NCI-H2227 (cell line): ENCODE data around the gene RAB34.

Experiments
- DNase-seq: peaks from one replicate; lab custom pipeline; 2025; ENCODE audit not compliant: unreplicated experiment; lab: John Stamatoyannopoulos, UW

RAB34 gene, protein sequence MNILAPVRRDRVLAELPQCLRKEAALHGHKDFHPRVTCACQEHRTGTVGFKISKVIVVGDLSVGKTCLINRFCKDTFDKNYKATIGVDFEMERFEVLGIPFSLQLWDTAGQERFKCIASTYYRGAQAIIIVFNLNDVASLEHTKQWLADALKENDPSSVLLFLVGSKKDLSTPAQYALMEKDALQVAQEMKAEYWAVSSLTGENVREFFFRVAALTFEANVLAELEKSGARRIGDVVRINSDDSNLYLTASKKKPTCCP

DNA sequence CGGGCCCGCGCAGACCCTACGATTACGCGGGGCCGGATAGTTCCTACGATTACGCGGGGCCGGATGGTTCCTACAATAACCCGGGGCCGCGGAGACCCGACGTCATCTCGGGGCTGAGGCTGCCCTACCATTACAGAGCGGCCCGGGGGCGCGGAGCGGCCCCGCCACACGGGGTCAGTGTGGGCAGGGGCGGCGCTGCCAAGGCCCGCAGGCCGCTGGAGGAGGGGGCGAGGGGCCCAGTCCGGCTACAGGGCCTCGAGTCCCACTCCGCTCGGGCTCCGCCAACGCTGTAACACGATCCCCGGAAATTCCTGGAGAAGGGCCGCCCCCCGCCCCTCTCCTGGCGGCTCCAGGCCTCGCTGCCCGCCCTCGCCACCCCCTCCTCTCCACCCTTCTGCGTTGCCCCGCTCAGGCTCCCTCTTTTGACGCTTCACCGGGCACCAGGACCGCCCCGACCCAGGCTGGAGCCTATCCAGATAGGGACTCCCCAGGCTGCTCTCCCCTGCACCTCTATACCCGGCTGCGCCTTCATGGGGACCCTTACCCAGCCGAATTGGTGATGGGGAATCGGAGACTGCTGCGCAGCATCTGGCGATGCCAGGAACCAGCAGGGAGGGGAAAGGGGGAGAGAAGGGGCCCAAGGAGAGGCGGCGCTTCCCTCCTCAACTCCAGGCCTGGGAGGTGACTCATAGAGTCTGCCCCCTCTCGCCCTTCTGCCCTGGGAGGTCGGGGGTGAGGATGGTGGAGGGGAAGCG is at the start of gene RAB34:
Gene RAB34, minus strand, starts transcription at position 291 of the 755 bp plus-strand sequence. CDS start 602 bp downstream, outside the sequence.
- DNase-seq, result peak; percentile 75

DNA sequence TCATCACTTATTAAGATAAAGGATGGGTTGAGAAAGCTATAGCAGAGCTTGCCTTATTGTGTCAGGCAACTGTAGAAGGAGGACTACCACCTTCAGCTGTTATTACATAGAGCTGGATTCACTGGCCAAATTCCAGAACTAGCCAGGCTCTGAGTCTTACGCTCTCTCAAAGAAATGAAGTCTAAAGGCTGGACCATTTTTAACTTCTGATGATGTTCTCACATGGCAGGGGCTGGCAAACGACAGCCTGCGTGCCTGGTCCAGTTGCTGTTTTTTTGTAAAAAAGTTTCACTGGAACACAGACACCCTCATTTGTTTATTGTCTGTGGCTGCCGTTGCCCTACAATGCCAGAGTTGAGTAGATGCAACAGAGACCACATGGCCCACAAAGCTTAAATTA is 47.4 kb upstream of the RAB34 start:
- DNase-seq, result no peak

DNA sequence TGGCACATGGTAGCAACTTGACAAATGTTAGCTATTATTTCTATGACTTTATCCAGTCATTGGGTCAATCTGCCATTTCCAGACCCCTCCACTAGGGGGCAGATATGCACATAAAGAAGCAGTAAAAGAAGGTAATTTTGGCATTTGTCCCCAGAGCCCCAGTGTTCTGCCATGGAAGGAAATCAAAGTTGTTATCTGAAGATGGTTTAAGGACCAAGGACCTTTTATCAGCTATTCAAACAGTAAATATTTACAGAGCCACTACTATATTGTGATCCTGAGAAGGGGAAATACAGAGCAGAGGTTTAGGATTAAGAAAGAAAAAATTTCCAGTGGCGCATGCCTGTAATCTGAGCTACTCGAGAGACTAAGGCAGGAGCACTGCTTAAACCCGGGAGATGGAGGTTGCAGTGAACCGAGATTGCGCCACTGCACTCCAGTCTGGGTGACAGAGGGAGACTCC is 46.2 kb upstream of the RAB34 start:
- DNase-seq, result peak; percentile 62

DNA sequence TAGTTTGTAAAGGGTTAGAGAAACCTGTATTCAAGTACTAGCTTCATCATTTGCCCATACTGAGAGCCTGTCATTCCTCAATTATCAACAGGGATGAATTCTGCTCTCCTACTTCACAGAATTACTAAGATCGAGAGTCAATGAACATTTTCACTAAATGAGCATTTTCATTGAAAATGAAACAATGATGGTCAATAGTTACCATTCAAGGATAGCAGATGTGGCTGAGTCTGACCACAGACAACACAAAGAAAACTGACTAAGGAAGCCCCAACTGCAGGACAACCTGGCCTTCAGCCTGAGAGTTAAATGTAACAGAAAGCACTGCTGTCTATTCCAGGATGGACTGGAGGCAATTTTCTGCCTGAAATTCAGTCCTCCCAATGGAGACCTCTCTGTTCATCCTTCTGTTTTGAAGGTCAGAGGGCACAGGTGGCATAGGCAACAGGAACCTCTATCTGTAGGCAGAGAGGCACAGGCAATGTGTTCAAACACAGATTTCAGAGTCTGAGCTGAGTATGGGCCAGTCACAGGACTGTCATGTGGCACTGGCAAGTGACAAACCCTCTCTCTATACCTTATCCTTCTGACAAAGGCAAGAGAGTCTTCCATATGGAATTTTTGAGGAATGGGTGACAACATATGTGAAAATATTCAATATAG is 45.6 kb upstream of the RAB34 start:
- DNase-seq, result no peak

DNA sequence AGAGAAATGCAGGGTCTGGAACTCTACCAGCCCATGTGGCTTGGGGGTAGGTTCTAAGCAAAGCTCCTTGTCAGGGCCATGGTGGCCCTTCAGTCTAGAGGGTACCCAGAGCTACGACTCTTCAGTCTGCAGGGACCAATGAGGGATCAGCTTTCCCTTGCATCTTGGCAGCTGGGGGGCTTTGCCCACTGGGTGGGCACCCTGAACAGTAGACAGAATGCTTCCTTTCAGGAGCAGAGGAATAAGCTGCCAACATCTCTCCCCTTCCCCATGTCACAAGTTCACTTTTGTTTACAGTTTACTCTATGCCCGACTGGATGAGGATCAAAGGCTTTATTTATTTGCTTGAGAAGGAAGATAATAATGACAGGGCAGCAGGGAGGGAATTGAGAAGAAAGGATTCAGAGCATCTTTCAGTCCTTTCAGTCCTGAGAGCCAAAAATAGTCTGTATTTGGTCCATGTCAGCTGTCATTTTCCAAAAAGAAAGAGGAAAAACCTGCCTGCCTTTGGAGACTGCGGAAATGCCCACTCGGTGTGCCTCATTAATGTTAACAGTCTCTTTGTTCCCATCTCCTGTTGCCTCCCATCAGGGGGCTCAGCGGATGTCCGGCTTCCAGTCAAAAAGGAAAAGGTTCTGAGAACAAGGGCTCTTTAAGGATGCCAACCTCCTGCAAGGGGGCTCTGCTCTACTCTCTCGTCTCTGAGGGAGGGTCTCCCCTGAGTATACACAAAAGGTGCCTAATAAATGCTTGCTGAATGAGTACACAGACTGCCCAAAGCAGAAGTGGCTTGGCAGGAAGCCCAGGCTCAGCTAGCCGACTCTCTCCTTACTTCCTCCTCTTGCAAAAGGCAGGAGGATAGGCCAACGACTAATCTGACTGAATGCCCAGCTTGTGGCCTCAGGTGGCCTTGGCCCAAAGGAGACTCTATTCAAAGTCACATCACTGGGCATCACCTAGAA is 43.2 kb upstream of the RAB34 start:
- peak; percentile 16 for DNase-seq

DNA sequence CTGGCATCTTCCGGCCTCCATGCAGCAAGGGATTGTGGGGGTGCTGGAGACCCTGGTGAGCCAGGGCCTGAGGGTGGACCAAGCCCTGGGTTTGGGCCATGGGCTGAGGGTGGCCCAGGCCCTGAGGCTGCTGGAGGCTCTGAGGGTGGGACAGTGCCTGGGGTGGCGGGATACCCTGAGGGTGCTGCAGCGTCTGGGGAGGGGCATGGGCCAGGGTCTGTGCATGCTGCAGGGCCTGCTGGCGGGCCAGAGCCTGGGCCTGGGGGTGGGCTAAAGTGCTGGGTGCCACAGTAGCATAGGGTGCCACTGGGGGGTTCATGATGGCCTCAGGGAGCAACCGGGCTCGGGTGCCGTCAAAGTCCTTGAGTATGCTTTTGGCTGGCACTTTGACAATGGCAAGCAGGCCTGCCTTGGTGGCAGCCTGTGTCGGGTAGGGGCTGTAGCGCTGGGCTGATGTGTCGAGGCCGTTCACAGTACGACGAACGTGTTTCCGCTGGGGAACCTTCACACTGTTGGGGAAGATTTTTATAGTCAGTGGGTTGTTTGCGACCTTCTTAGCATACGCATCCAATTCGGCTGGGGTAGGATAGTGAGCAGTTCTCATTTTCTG is 41.7 kb upstream of the RAB34 start:
- no peak for DNase-seq

DNA sequence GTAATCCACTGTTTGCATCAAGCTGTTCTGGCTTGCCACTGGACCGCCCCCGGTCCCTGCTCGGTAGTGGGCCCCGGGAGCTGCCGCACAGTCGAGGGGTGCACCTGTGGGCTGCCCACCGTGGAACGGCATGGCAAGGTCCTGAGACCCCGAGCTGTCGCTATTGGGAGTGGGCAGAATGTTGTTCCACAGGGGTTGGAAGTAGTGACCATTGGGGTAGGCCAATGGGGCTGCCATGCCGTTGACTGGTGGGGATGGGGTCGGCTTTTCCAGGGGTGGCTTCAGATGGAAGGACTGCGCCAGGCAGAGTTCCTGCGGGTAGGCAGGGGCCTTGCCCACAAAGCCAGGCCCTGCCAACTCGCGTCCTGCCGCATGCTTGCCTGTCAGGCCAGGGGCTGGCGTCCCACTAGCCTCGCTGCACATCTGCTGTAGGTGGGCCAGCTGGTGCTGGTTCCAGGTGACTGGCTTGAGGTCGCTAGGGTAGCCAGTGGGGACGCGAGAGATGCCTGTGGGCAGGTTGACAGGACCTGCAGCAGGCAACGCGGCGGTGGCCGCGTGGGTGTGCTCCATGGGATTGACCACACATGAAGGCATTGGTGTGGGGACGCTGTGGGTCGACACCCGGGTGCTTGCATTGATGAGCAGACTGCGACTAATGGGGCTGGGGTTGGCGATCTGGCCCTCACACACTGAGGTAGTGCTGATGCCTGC is 40.9 kb upstream of the RAB34 start:
- no peak for DNase-seq

DNA sequence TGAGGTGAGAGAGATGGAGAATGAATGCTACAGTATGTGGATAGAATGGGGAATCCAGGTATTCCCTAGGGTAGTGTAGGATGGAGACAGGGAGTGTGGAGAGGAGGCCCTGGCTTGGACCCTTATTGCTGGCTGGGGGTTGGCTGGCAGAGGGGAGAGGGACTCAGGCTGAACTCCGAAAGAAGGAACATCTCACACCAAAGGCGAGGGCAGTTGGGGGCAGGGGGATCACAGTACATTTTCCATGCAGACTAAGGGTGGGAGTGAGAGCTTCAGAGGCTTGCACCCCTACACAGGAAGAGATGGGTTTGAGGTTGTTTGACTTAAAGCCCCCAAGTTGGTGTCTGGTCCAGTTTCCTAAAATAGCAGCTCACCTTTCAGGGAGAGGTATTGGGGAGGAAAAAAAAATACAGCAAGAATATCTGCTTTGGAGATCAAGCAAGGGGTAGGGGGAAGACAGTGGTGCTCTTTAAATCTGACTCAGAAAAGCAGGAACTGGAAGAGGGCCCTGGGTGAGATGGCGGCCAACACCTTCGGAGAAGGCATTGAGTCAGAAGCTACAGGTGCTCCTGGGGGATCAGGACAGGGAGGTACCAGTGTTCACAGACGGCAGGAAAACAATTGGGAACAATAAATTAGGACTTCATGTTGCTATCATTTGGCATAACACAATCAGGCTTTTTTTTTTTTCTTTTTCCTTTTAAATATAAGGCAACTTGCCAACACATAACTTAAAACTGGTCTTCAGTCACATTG is 38.6 kb upstream of the RAB34 start:
- DNase-seq, result no peak

DNA sequence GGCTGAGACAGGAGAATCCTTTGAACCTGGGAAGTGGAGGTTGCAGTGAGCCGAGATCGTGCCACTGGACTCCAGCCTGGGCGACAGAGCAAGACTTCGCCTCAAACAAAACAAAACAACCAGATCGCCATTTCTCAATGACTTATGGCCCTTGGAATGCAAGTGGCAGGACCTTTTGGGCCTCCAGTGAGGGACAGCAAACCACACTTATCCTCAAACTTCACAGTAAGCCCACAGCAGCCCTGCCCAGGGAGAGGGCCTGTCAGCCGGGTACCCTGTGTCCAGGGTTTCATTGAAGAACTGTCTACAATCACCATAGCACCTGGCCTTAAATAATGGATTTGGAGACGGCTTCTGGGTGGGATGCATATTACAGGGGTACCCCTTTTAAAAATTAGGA is 37.8 kb upstream of the RAB34 start:
- DNase-seq, result no peak

DNA sequence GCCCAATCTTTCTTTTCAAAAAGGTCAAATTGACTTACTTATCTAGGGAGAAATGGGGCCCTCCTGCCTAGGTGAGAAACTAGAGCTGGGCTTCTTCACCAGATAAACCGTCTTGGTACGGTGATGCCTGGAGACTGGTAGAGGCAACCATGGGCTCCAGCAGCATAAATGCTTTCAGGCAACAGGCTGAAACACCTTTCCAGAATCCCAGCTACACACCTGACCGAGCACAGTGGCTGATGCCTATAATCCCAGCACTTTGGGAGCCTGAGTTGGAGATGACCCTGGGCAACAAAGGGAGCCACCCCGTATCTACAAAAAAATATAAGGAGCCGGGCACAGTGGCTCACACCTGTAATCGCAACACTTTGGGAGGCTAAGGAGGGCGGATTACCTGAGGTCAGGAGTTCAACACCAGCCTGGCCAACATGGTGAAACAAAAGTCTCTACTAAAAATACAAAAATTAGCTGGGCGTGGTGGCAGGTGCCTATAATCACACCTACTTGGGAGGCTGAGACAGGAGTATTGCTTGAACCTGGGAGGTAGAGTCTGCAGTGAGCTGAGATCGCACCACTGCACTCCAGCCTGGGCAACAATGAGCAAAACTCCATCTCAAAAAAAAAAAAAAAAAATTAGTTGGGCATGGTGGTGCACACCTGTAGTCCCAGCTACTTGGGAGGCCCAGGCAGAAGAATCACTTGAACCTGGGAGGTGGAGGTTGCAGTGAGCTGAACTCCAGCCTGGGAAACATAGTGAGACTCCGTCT is 34.1 kb upstream of the RAB34 start:
- DNase-seq, result no peak

DNA sequence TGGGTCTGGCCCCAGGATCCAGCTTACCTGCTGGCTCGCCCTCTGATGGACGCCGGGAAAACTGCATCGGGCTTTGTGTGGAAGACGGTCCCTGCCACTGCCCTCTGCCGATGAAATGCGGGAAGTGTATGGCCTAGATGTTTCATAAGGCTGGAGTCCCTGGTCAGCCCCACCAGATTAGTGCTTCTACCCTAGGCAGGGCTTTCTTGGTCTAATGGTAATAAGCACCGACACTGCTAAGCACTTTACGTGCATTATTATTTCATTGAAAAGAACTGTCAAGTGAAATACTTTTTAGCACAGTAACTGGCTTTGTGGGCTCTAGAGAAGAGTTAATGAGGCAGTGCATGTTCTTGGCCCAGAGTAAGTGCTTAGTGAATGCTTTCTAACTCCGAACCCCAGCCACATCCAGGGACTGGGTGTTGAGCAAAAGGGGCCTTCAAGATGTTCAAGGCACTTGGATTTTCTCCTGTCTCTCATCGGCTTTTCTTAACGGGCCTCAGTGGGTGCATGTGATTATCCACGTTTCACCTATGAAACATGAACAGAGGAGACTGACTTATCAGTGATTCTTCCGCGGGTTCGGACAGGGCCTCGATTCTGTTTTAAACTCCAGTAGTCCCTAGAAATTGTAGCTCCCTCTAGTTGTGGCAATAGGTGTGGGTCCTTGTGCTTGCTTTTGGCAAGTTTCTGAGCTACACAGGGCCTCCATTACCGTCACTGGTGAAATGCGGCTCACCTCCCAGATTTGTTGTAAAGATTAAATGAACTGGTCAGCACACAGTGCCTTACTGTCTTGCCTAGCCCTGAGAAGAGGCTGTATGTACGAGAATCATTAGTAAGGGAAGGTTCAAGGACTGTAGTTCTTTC is 32.7 kb upstream of the RAB34 start:
- peak; percentile 93 for DNase-seq

DNA sequence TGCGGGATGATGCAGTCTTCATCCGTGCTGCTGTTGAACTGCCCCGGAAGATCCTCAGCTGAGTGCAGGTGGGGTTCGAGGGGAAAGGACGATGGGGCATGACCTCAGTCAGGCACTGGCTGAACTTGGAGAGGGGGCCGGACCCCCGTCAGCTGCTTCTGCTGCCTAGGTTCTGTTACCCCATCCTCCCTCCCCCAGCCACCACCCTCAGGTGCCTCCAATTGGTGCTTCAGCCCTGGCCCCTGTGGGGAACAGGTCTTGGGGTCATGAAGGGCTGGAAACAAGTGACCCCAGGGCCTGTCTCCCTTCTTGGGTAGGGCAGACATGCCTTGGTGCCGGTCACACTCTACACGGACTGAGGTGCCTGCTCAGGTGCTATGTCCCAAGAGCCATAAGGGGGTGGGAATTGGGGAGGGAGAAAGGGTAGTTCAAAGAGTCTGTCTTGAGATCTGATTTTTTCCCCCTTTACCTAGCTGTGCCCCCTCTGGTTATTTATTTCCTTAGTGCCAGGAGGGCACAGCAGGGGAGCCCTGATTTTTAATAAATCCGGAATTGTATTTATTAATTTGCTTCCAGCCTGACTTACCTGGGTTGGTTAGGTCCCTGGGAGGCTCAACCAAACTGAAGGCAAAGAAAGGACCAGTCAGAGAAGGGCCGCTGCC is 32.0 kb upstream of the RAB34 start:
- no peak for DNase-seq

DNA sequence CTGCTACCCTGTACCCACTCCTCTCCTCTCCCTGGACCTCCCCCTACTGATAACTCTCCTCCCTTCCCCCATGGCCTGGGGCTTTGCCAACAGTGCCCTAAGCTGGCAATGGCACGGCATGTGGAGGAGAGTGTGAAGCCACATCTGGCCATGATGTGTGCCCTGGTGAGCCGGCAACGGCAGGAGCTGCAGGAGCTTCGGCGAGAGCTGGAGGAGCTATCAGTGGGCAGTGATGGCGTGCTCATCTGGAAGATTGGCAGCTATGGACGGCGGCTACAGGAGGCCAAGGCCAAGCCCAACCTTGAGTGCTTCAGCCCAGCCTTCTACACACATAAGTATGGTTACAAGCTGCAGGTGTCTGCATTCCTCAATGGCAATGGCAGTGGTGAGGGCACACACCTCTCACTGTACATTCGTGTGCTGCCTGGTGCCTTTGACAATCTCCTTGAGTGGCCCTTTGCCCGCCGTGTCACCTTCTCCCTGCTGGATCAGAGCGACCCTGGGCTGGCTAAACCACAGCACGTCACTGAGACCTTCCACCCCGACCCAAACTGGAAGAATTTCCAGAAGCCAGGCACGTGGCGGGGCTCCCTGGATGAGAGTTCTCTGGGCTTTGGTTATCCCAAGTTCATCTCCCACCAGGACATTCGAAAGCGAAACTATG is 31.3 kb upstream of the RAB34 start:
- no peak for DNase-seq

DNA sequence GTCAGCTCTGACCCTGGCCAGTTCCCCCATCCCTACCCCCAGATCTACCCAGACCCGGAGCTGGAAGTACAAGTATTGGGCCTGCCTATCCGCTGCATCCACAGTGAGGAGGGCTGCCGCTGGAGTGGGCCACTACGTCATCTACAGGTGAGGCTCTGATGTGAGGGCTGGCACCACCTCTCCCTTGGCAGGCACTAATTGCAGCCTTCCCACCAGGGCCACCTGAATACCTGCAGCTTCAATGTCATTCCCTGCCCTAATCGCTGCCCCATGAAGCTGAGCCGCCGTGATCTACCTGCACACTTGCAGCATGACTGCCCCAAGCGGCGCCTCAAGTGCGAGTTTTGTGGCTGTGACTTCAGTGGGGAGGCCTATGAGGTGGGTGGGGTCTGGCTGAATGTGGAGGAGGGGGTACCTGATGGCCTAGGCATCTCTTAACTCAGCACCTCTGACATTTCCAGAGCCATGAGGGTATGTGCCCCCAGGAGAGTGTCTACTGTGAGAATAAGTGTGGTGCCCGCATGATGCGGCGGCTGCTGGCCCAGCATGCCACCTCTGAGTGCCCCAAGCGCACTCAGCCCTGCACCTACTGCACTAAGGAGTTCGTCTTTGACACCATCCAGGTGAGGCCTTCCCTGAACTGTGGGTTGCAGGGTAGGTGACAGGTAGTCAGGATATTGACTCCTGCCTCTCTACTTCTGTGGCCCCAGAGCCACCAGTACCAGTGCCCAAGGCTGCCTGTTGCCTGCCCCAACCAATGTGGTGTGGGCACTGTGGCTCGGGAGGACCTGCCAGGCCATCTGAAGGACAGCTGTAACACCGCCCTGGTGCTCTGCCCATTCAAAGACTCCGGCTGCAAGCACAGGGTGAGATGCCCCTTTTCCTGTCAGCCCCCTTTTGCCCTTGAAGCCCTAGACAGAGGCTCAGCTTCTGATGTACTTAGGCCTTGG is 30.4 kb upstream of the RAB34 start:
- no peak for DNase-seq

DNA sequence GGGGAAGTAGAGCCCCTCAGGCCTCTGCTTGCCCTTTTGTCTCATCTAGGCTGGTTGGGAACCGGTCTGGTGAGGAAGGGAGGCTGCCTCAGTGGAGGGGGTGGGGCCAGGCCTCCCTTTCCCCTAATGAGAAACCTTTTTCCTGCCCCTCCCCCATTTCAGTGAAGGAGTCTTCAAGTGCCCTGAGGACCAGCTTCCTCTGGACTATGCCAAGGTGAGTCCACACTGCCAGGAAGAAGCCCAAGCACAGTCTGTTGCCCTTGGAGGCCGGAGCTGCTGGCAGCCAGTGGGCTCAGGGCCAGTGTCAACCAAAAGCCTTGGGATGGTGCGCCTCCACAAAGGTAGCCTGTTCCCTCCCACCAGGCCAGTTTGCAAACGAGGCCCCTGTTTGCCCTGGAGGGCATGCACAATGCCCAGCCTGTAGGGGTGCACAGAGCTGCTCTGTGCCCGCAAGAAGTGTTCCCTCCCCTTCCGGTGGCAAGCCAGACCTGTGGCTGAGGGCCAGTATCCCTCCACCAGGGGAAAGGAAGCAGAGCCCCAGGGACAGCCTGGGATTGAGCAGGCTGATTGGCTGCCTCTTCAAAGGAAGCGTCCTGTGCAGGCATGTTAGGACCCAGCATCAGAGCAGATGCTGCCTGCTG is 29.5 kb upstream of the RAB34 start:
- no peak for DNase-seq
